NCI-H82 (cell line): ENCODE measurements around the gene RBMS3.

ENCODE experiments used
- DNase-seq: peaks from one replicate; lab custom pipeline; 2025; lab: John Stamatoyannopoulos, UW

Gene RBMS3

GRCh38 chr3:29731050-29731449, 450.2 kb downstream of the RBMS3 start:
- DNase-seq, result no peak

GRCh38 chr3:29741231-29741630, 460.4 kb downstream of the RBMS3 start:
- DNase-seq, result no peak

- no peak for DNase-seq
Observed at GRCh38 chr3:29745232-29745870, 464.5 kb downstream of the RBMS3 start.

- DNase-seq, result no peak
Observed at GRCh38 chr3:29746163-29746760, 465.4 kb downstream of the RBMS3 start.

- no peak for DNase-seq
Observed at GRCh38 chr3:29747991-29748390, 467.1 kb downstream of the RBMS3 start.

GRCh38 chr3:29751647-29752314, 470.9 kb downstream of the RBMS3 start:
- no peak for DNase-seq

GRCh38 chr3:29754346-29754745, 473.5 kb downstream of the RBMS3 start:
- DNase-seq, result no peak

- no peak for DNase-seq
Observed at GRCh38 chr3:29755416-29755815, 474.5 kb downstream of the RBMS3 start.

- DNase-seq, result no peak
Observed at GRCh38 chr3:29757054-29757777, 476.3 kb downstream of the RBMS3 start.

- no peak for DNase-seq
Observed at GRCh38 chr3:29758108-29758433, 477.2 kb downstream of the RBMS3 start.

- no peak for DNase-seq
Observed at GRCh38 chr3:29758434-29759322, 477.8 kb downstream of the RBMS3 start.

- DNase-seq, result no peak
Observed at GRCh38 chr3:29759411-29760225, 478.7 kb downstream of the RBMS3 start.

GRCh38 chr3:29760226-29760685, 479.4 kb downstream of the RBMS3 start:
- DNase-seq, result no peak

- no peak for DNase-seq
Observed at GRCh38 chr3:29761517-29761916, 480.6 kb downstream of the RBMS3 start.

- no peak for DNase-seq
Observed at GRCh38 chr3:29763115-29763514, 482.2 kb downstream of the RBMS3 start.

GRCh38 chr3:29764041-29764440, 483.2 kb downstream of the RBMS3 start:
- peak; percentile 87 for DNase-seq

- DNase-seq, result peak; percentile 72
Observed at GRCh38 chr3:29764603-29765254, 483.9 kb downstream of the RBMS3 start.

- DNase-seq, result peak; percentile 46
Observed at GRCh38 chr3:29771602-29772001, 490.7 kb downstream of the RBMS3 start.

GRCh38 chr3:29772436-29772835, 491.6 kb downstream of the RBMS3 start:
- no peak for DNase-seq

- DNase-seq, result no peak
Observed at GRCh38 chr3:29773481-29773880, 492.6 kb downstream of the RBMS3 start.
